Measurements from ENCODE around the gene NR3C2.

NR3C2 gene

GRCh38 chr4:148287111-148287510, 155.1 kb downstream of the NR3C2 start:
- Histone ChIP-seq H3K27me3 (ENCODE audit: insufficient read depth, low read length, poor library complexity) (no peaks in the 10 kb centered on the region), H3K27ac (ENCODE audit: low read length) (no peak overlapping the region), H3K79me2 (ENCODE audit: insufficient read depth, low read length) (no peaks in the 10 kb centered on the region), H3K9ac (ENCODE audit: low read depth, low read length) (no peak overlapping the region), H3K4me1 (ENCODE audit: insufficient read depth, low read length) (no peaks in the 10 kb centered on the region), H4K20me1 (ENCODE audit: insufficient read depth, low read length) (no peaks in the 10 kb centered on the region), H3K4me3 (ENCODE audit: low read depth in 1 of 2, low read length in 2 of 2) (no peak overlapping the region), H2AFZ (ENCODE audit: low read depth, low read length) (no peak overlapping the region), H3K9me3 (ENCODE audit: insufficient read depth, low read length, severe bottlenecking) (no peaks in the 10 kb centered on the region), H3K4me2 (ENCODE audit: insufficient read depth, low read length) (no peak overlapping the region), H3K36me3 (ENCODE audit: insufficient read depth, low read length) (no peaks in the 10 kb centered on the region)
- DNase-seq, result no peak
- ATAC-seq (ENCODE audit: insufficient read depth, low read depth), result no peak
- TF ChIP-seq EZH2 (IDR thresholded peaks at IDR 0.05; ENCODE audit: borderline replicate concordance, low read depth, low read length, severe bottlenecking) (no peak), CTCF (IDR thresholded peaks at IDR 0.05; ENCODE audit: borderline replicate concordance, extremely low read depth, low read length, poor library complexity, severe bottlenecking) (no peak)

- no peak overlapping the region for H3K9ac ChIP-seq (ENCODE audit: low read depth, low read length)
- no peaks in the 10 kb centered on the region for H3K4me1 ChIP-seq (ENCODE audit: insufficient read depth, low read length)
- H3K9me3 ChIP-seq (ENCODE audit: insufficient read depth, low read length, severe bottlenecking), result no peaks in the 10 kb centered on the region
- H3K4me2 ChIP-seq (ENCODE audit: insufficient read depth, low read length), result no peak overlapping the region
- no peak for DNase-seq
- no peak overlapping the region for H2AFZ ChIP-seq (ENCODE audit: low read depth, low read length)
- H3K36me3 ChIP-seq (ENCODE audit: insufficient read depth, low read length), result no peaks in the 10 kb centered on the region
- ATAC-seq (ENCODE audit: insufficient read depth, low read depth), result no peak
- H4K20me1 ChIP-seq (ENCODE audit: insufficient read depth, low read length), result no peaks in the 10 kb centered on the region
- no peak overlapping the region for H3K4me3 ChIP-seq (ENCODE audit: low read depth in 1 of 2, low read length in 2 of 2)
- H3K79me2 ChIP-seq (ENCODE audit: insufficient read depth, low read length), result no peaks in the 10 kb centered on the region
- H3K27me3 ChIP-seq (ENCODE audit: insufficient read depth, low read length, poor library complexity), result no peaks in the 10 kb centered on the region
- no peak overlapping the region for H3K27ac ChIP-seq (ENCODE audit: low read length)
- TF ChIP-seq EZH2 (IDR thresholded peaks at IDR 0.05; ENCODE audit: borderline replicate concordance, low read depth, low read length, severe bottlenecking) (no peak), CTCF (IDR thresholded peaks at IDR 0.05; ENCODE audit: borderline replicate concordance, extremely low read depth, low read length, poor library complexity, severe bottlenecking) (no peak)
These were observed 156.2 kb downstream of the NR3C2 start for GRCh38 chr4:148286012-148286411.

DNA sequence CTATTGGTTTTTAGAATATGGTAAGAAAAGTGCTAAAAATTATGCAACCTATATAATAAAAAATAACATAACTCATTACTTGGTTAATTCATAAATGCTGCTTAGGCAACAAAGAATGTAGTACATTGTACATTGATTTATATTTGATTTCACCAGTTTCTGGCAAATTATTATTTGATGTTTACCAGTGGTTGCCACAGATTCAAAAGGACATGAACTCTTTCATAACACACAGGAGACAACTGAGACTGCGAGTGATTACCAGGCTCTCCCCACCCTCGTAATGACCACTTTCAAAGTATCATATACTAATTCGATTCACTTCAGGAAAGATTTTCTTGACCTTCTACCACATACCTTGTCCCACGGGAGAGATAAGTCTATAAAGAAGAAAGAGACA, 158.5 kb downstream of the NR3C2 start:
- H4K20me1 ChIP-seq (ENCODE audit: insufficient read depth, low read length), result no peaks in the 10 kb centered on the region
- DNase-seq (no peak), ATAC-seq (ENCODE audit: insufficient read depth, low read depth) (no peak)
- H3K36me3 ChIP-seq (ENCODE audit: insufficient read depth, low read length), result no peaks in the 10 kb centered on the region
- no peak overlapping the region for H3K27ac ChIP-seq (ENCODE audit: low read length)
- no peaks in the 10 kb centered on the region for H3K79me2 ChIP-seq (ENCODE audit: insufficient read depth, low read length)
- H3K27me3 ChIP-seq (ENCODE audit: insufficient read depth, low read length, poor library complexity), result no peaks in the 10 kb centered on the region
- H2AFZ ChIP-seq (ENCODE audit: low read depth, low read length), result no peak overlapping the region
- TF ChIP-seq CTCF (IDR thresholded peaks at IDR 0.05; ENCODE audit: borderline replicate concordance, extremely low read depth, low read length, poor library complexity, severe bottlenecking) (no peak), EZH2 (IDR thresholded peaks at IDR 0.05; ENCODE audit: borderline replicate concordance, low read depth, low read length, severe bottlenecking) (no peak)
- no peak overlapping the region for H3K4me2 ChIP-seq (ENCODE audit: insufficient read depth, low read length)
- H3K9ac ChIP-seq (ENCODE audit: low read depth, low read length), result no peak overlapping the region
- no peak overlapping the region for H3K4me3 ChIP-seq (ENCODE audit: low read depth in 1 of 2, low read length in 2 of 2)
- H3K4me1 ChIP-seq (ENCODE audit: insufficient read depth, low read length), result no peaks in the 10 kb centered on the region
- no peaks in the 10 kb centered on the region for H3K9me3 ChIP-seq (ENCODE audit: insufficient read depth, low read length, severe bottlenecking)

DNA sequence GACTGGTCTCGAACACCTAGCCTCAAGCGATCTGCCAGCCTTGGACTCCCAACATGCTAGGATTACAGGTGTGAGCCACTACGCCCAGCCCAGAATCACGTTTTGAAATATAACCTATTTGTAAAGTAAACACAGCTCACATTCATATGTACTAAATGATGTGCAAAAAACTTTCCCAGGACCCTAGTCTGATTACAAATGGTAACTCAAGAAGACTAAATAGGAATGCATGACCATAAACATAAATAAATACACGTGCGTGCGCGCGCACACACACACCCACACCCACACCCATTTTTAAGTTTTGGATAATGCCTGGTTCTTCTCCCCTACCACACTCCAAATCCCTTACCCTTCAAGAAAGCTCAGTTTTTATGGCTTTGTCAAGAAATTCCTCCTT, 163.9 kb downstream of the NR3C2 start:
- Histone ChIP-seq H3K9me3 (ENCODE audit: insufficient read depth, low read length, severe bottlenecking) (no peaks in the 10 kb centered on the region), H3K9ac (ENCODE audit: low read depth, low read length) (no peak overlapping the region), H3K4me2 (ENCODE audit: insufficient read depth, low read length) (no peak overlapping the region), H3K27ac (ENCODE audit: low read length) (no peak overlapping the region), H3K36me3 (ENCODE audit: insufficient read depth, low read length) (no peaks in the 10 kb centered on the region), H3K27me3 (ENCODE audit: insufficient read depth, low read length, poor library complexity) (no peaks in the 10 kb centered on the region), H3K4me3 (ENCODE audit: low read depth in 1 of 2, low read length in 2 of 2) (no peak overlapping the region), H3K79me2 (ENCODE audit: insufficient read depth, low read length) (no peaks in the 10 kb centered on the region), H3K4me1 (ENCODE audit: insufficient read depth, low read length) (no peaks in the 10 kb centered on the region), H2AFZ (ENCODE audit: low read depth, low read length) (no peak overlapping the region), H4K20me1 (ENCODE audit: insufficient read depth, low read length) (no peaks in the 10 kb centered on the region)
- ATAC-seq (ENCODE audit: insufficient read depth, low read depth), result no peak
- no peak for DNase-seq
- TF ChIP-seq EZH2 (IDR thresholded peaks at IDR 0.05; ENCODE audit: borderline replicate concordance, low read depth, low read length, severe bottlenecking) (no peak), CTCF (IDR thresholded peaks at IDR 0.05; ENCODE audit: borderline replicate concordance, extremely low read depth, low read length, poor library complexity, severe bottlenecking) (no peak)
